Testis (tissue), 2 donors: ENCODE data around the gene SLC13A5.

Experiments used
- CTCF ChIP-seq, 3 experiments: fragments of 450-650 bp in 2 of 3; fragments of 200-600 bp in 1 of 3; sonication (generic) in 1 of 3; IDR thresholded peaks; one replicate each; pipeline ENCODE4 v1.5.1; 2016 to 2019; ENCODE audit warnings: antibody characterized with exemption in 3 of 3, mild to moderate bottlenecking in 2 of 3, moderate library complexity in 1 of 3
- POLR2A ChIP-seq: fragments of 450-650 bp; IDR thresholded peaks from one replicate; pipeline ENCODE4 v1.6.1; 2017; ENCODE audit warnings: antibody characterized with exemption, mild to moderate bottlenecking, moderate library complexity

DNA sequence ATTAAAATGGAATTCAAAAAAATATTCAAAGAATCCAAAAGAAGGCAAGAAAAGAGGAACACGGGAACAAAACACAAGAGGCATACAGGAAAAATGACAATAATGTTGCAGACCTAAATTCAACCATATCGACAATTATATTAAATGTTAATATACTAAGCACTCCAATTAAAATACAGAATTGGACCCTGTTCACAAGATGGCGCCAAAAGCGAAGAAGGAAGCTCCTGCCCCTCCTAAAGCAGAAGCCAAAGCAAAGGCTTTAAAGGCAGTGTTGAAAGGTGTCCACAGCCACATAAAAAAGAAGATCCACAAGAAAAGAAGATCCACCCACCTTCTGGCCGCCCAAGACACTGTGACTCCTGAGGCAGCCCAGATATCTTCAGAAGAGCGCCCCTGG, 36.4 kb upstream of the SLC13A5 start:
- no peak for TF ChIP-seq CTCF (IDR thresholded peaks at IDR 0.05)
- TF ChIP-seq POLR2A = no peak
